ENCODE results near the gene TSPAN11.

GRCh38 chr12:30999723-31000122 lies 73.2 kb downstream of the TSPAN11 start:
- no peak for TF ChIP-seq TAF1 (IDR thresholded peaks at IDR 0.05; ENCODE audit: borderline replicate concordance, insufficient read depth, low read length)
- no peak for TF ChIP-seq POLR2AphosphoS5 (IDR thresholded peaks at IDR 0.05; ENCODE audit: low read depth, low read length)
